K562 (cell line): Measurements from ENCODE around the gene AGPAT3. TPM values are rescaled to one million over a fixed set of nuclear protein-coding genes. Genes with fewer than 3 reads are reported as not detected.
A peak's percentile ranks its signal among the peaks of the same experiment; 100 is the strongest.

Experiments used
- ATAC-seq: fragments of 200-7000 bp; cut with Tn5 transposase; 3 replicates; pipeline ENCODE4 v1.9.1; 2020; ENCODE audit warnings: moderate library complexity
- BruUV-seq: library from RNA; stranded (reverse); fragments of 400-500 nt; replicated peaks from 2 replicates; lab custom pipeline; 2021; lab: Mats Ljungman, UMichigan
- CTCF ChIA-PET: fragments of 300-600 bp; formaldehyde crosslinking; extraction: SDS; loops from one replicate; lab custom pipeline; 2021; ENCODE audit warnings: low intra/inter-chr PET ratio; lab: Yijun Ruan, JAX
- POLR2A ChIA-PET: fragments of 300-600, 350-650 bp; sonication (Branson Sonifier 250); formaldehyde crosslinking; extraction: SDS; loops from one replicate; lab custom pipeline; 2021; ENCODE audit warnings: antibody characterized with exemption, inconsistent platforms; lab: Yijun Ruan, JAX
- DNase-seq, 4 experiments: peaks; one replicate each; pipeline versions ENCODE4 v3.0.0 to v3.0.0-alpha.2; 2011 to 2018; ENCODE audit warnings: low spot score in 3 of 4, mixed read lengths in 3 of 4; ENCODE audit errors: extremely low read depth in 1 of 4
- FAIRE-seq: peaks from 2 replicates; lab custom pipeline; 2011; peaks lifted over from hg19 to GRCh38; lab: Jason Lieb, UNC
- H2AFZ ChIP-seq: 2 replicates; pipeline ENCODE4 v1.6.0; 2011; ENCODE audit warnings: low read depth, low read length, control low read depth, inconsistent platforms
- H3K27ac ChIP-seq: fragments of 200-600 bp; 3 replicates; pipeline ENCODE4 v1.8.0; 2011; ENCODE audit warnings: low read depth, mild to moderate bottlenecking, control low read depth, inconsistent platforms, low read length, moderate library complexity, mixed read lengths; ENCODE audit errors: extremely low read depth
- H3K27me3 ChIP-seq, 2 experiments: fragments of 300-600 bp in 1 of 2; 2 replicates in 1 of 2; 3 replicates in 1 of 2; pipeline versions ENCODE4 v1.6.0 to v1.8.0; 2011; ENCODE audit warnings: inconsistent platforms in 2 of 2, low read length in 2 of 2, mild to moderate bottlenecking in 1 of 2, mixed read lengths in 1 of 2, moderate library complexity in 1 of 2; ENCODE audit not compliant: control insufficient read depth in 2 of 2, insufficient read depth in 2 of 2
- H3K36me3 ChIP-seq: fragments of 300-600 bp; 3 replicates; pipeline ENCODE4 v1.8.0; 2011; ENCODE audit warnings: mild to moderate bottlenecking, low read length, inconsistent platforms; ENCODE audit not compliant: control insufficient read depth, insufficient read depth
- H3K4me1 ChIP-seq, 2 experiments: fragments of 200-600 bp in 1 of 2; replicated peaks in 1 of 2; 2 replicates in 1 of 2; 3 replicates in 1 of 2; pipeline versions ENCODE4 v1.5.1 to v1.8.0; 2011; ENCODE audit warnings: inconsistent platforms in 2 of 2, low read length in 2 of 2, mild to moderate bottlenecking in 1 of 2, mixed read lengths in 1 of 2, moderate library complexity in 1 of 2; ENCODE audit not compliant: control insufficient read depth in 2 of 2, insufficient read depth in 2 of 2
- H3K4me2 ChIP-seq: 2 replicates; pipeline ENCODE4 v1.6.1; 2011; ENCODE audit warnings: low read length, control low read depth, inconsistent platforms, mixed read lengths; ENCODE audit not compliant: insufficient read depth
- H3K4me3 ChIP-seq: fragments of 200-600 bp; sonication (generic), shearing (Covaris generic); 2 replicates; pipeline ENCODE4 v1.5.1; 2016; ENCODE audit warnings: control low read depth, inconsistent platforms
- H3K79me2 ChIP-seq: fragments of 200-600 bp; 3 replicates; pipeline ENCODE4 v1.8.0; 2011; ENCODE audit warnings: low read length, inconsistent platforms; ENCODE audit not compliant: control insufficient read depth, insufficient read depth
- H3K9ac ChIP-seq, 2 experiments: 2 replicates each; pipeline versions ENCODE4 v1.6.0 to v1.6.1; 2011; ENCODE audit warnings: low read depth in 2 of 2, low read length in 2 of 2, control low read depth in 1 of 2, inconsistent platforms in 1 of 2, mild to moderate bottlenecking in 1 of 2, mixed read lengths in 1 of 2; ENCODE audit not compliant: insufficient read depth in 1 of 2
- H3K9me1 ChIP-seq: one replicate; pipeline ENCODE4 v1.6.0; 2011; ENCODE audit warnings: inconsistent platforms, mild to moderate bottlenecking, low read length, moderate library complexity; ENCODE audit not compliant: control insufficient read depth, insufficient read depth
- H3K9me3 ChIP-seq: replicated peaks from 2 replicates; pipeline ENCODE4 v1.5.1; 2011; ENCODE audit warnings: low read depth, low read length, inconsistent platforms; ENCODE audit not compliant: control insufficient read depth, insufficient read depth
- H4K20me1 ChIP-seq: replicated peaks from 2 replicates; pipeline ENCODE4 v1.6.1; 2011; ENCODE audit warnings: low read length, inconsistent platforms, mixed read lengths; ENCODE audit not compliant: control insufficient read depth, insufficient read depth
- ZBTB1 ChIP-seq: sonication (generic); formaldehyde crosslinking; IDR thresholded peaks from 2 replicates; pipeline ENCODE4 v1.8.1; 2023; ENCODE audit warnings: missing genetic modification reagents, low read depth, mild to moderate bottlenecking, borderline replicate concordance
- ZFP91 ChIP-seq: sonication (generic); formaldehyde crosslinking; IDR thresholded peaks from 2 replicates; pipeline ENCODE4 v1.8.0; 2022; ENCODE audit warnings: mild to moderate bottlenecking, missing genetic modification reagents
- WGBS: fragments of 100-300 bp; shearing (Covaris generic); methylation state at CpG from one replicate; pipeline ENCODE4 v1.1.6; 2016; ENCODE audit warnings: low coverage, mixed read lengths; ENCODE audit not compliant: insufficient coverage; ENCODE audit errors: missing lambda C conversion rate; 5-methylcytosine and 5-hydroxymethylcytosine counted together
- in situ Hi-C: fragments of 300-500 bp; cut with MboI; formaldehyde crosslinking; loops from 4 replicates; pipeline ENCODE4 v1.15.0; 2018; ENCODE audit warnings: inconsistent platforms, mixed read lengths
- intact Hi-C: fragments of 100-400 bp; cut with micrococcal nuclease; formaldehyde crosslinking; loops from 2 replicates; pipeline ENCODE4 v1.14.2; 2022
- polyA plus RNA-seq, 8 experiments: library from polyadenylated mRNA; depleted of rRNA in 4 of 8; stranded (reverse) in 5 of 8; unstranded in 3 of 8; fragments of >200 nt; fragmentation: Nextera tagmentation in 2 of 8; fragmentation: Illumina TruSeq in 1 of 8; extraction: Ambion mirVana in 2 of 8; extraction: Trizol in 1 of 8; gene quantifications; 2 replicates each; pipeline versions ENCODE4 v1.2.1 to v1.2.3, GENCODE V29; 2011 to 2014; ENCODE audit warnings: inconsistent platforms in 1 of 8, missing spikeins in 1 of 8
- total RNA-seq, 7 experiments: library from RNA; depleted of rRNA in 6 of 7; stranded (reverse); fragments of >200 nt in 6 of 7; fragmentation: Illumina TruSeq in 2 of 7; extraction: Trizol in 2 of 7; gene quantifications; 2 replicates each; pipeline versions ENCODE4 v1.2.1 to v1.2.3, GENCODE V29; 2011 to 2021; ENCODE audit warnings: low replicate concordance in 1 of 7

The AGPAT3 gene
- total and polyA plus RNA-seq, 9 of the 15 experiments (the other 6 are each of a cell fraction or from before 2014, with no cell fraction given) = 1.5 to 88.4 (median 35.7) TPM

- Histone ChIP-seq H3K4me2 (peak overlapping the region; percentile 85), H3K4me1 (peaks cover 42 to 54% of the 10 kb centered on the region in 2 experiments), H3K9ac (peak overlapping the region in 1 of 2 experiments; percentile 70; a peak in 3 of 4 replicates), H3K79me2 (no peaks in the 10 kb centered on the region), H3K36me3 (no peaks in the 10 kb centered on the region), H2AFZ (no peak overlapping the region), H3K27me3 (no peaks in the 10 kb centered on the region), H3K27ac (peak overlapping the region; percentile 89; the same call in 1 of the 3 replicates), H4K20me1 (no peaks in the 10 kb centered on the region), H3K9me1 (no peaks in the 10 kb centered on the region), H3K4me3 (no peak overlapping the region), H3K9me3 (peaks cover 11% of the 10 kb centered on the region)
- no peak for DNase-seq
- no peak for FAIRE-seq
- 83% methylated on average over 10 of the region's 10 CpGs for WGBS
- POLR2A ChIA-PET = interaction anchor here (0.7 to 1.1 kb wide), 3 partner anchors 8 to 21 kb away, joined by 3 to 4 read pairs (median 4); no protein-coding TSS in a partner anchor
- CTCF ChIA-PET = no interaction called here
- in situ Hi-C loops = no loop called here
- no TSS peak for BruUV-seq
- no peak for ATAC-seq
- TF ChIP-seq ZBTB1 (CRISPR knock-in tag) = 0 out of 2 replicates have a peak, but pooled peaks have one; percentile 8
- TF ChIP-seq ZFP91 (CRISPR knock-in tag) = no peak
- intact Hi-C loops = loop anchor here (2.0 to 5.0 kb wide), 3 partner anchors 27 to 45 kb away; no protein-coding TSS in a partner anchor
Observed at GRCh38 chr21:43855955-43856354, 9.1 kb upstream of the AGPAT3 start.
